Measurements from ENCODE around the gene PRR13.

Gene PRR13

DNA sequence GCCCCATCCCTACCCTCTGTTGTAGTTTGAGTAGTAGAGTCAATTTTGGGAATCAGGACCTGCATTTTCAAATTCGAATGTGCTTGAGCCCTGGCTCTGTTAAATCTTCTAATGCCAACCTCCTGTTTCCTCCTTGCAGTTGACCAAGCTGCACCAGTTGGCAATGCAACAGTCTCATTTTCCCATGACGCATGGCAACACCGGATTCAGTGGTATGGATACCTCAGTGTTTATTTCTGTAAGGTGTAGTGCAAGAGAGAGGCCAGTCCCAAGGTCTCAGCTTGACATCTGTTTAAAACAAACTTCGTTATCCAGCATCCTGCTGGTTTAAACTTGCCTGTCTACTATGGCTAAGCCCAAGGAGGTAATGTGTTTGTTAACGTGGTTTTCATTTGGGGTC lies 25.5 kb downstream of the PRR13 start:
- H3K9me3 ChIP-seq (ENCODE audit: control insufficient read depth in 5 of 5, low read length in 5 of 5), result no peaks in the 10 kb centered on the region
- H3K27ac ChIP-seq (ENCODE audit: low read depth, low read length), result no peak overlapping the region
- peaks cover 0 to 19% (median 10%) of the 10 kb centered on the region in 5 donors for H3K4me1 ChIP-seq (ENCODE audit: control insufficient read depth in 5 of 5, insufficient read depth in 5 of 5, low read length in 5 of 5)
- H3K9ac ChIP-seq (ENCODE audit: low read length in 5 of 5), result no peak overlapping the region
- no peaks in the 10 kb centered on the region for H3K27me3 ChIP-seq (ENCODE audit: control insufficient read depth in 5 of 5, insufficient read depth in 4 of 5, low read length in 5 of 5)
- H3K36me3 ChIP-seq (ENCODE audit: control insufficient read depth in 5 of 5, insufficient read depth in 5 of 5, low read length in 5 of 5), result peaks cover 59 to 99% (median 97%) of the 10 kb centered on the region in 5 donors
- H3K4me3 ChIP-seq (ENCODE audit: low read depth in 1 of 5, low read length in 5 of 5), result no peak overlapping the region

DNA sequence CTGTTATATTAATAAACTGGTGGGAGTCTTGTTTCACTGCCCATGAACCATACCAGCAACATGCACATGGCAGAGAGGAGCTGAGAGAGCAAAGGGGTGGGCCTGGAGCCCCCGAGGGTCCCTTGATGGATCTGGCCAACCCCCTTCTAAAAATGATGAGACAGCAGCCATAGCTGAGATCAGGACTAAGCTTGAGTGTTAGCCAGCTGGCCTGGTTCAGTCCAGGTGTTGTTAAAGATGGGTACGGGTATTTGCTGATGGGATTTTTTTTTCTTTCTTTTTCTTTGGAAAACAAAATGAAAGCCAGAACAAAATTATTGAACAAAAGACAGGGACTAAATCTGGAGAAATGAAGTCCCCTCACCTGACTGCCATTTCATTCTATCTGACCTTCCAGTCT lies 26.3 kb downstream of the PRR13 start:
- H3K9me3 ChIP-seq (ENCODE audit: control insufficient read depth in 5 of 5, low read length in 5 of 5), result no peaks in the 10 kb centered on the region
- H3K36me3 ChIP-seq (ENCODE audit: control insufficient read depth in 5 of 5, insufficient read depth in 5 of 5, low read length in 5 of 5), result peaks cover 61 to 99% (median 97%) of the 10 kb centered on the region in 5 donors
- peaks cover 0 to 19% (median 10%) of the 10 kb centered on the region in 5 donors for H3K4me1 ChIP-seq (ENCODE audit: control insufficient read depth in 5 of 5, insufficient read depth in 5 of 5, low read length in 5 of 5)
- no peak overlapping the region for H3K9ac ChIP-seq (ENCODE audit: low read length in 5 of 5)
- no peak overlapping the region for H3K4me3 ChIP-seq (ENCODE audit: low read depth in 1 of 5, low read length in 5 of 5)
- no peak overlapping the region for H3K27ac ChIP-seq (ENCODE audit: low read depth, low read length)
- no peaks in the 10 kb centered on the region for H3K27me3 ChIP-seq (ENCODE audit: control insufficient read depth in 5 of 5, insufficient read depth in 4 of 5, low read length in 5 of 5)

DNA sequence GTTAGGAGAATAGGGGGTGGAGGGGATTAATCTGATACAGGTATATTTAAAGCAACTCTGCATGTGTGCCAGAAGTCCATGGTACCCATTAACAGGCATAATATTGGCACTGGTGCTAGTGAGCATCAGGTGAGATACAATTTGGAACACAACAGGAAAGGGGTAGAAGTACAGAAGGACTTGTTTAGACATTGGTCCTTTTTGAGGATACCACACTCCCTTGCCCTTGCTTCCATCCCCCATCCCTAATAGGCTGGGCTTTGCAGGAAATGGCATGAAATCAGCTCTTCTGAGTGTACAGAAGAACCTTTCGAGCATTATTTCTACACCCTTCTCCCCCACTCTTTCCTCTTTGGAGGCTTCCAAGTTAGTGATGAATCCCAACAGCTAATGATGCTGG lies 26.7 kb downstream of the PRR13 start:
- Histone ChIP-seq H3K36me3 (ENCODE audit: control insufficient read depth in 5 of 5, insufficient read depth in 5 of 5, low read length in 5 of 5) (peaks cover 58 to 99% (median 97%) of the 10 kb centered on the region in 5 donors), H3K27ac (ENCODE audit: low read depth, low read length) (no peak overlapping the region), H3K4me1 (ENCODE audit: control insufficient read depth in 5 of 5, insufficient read depth in 5 of 5, low read length in 5 of 5) (peaks cover 0 to 19% (median 13%) of the 10 kb centered on the region in 5 donors)

DNA sequence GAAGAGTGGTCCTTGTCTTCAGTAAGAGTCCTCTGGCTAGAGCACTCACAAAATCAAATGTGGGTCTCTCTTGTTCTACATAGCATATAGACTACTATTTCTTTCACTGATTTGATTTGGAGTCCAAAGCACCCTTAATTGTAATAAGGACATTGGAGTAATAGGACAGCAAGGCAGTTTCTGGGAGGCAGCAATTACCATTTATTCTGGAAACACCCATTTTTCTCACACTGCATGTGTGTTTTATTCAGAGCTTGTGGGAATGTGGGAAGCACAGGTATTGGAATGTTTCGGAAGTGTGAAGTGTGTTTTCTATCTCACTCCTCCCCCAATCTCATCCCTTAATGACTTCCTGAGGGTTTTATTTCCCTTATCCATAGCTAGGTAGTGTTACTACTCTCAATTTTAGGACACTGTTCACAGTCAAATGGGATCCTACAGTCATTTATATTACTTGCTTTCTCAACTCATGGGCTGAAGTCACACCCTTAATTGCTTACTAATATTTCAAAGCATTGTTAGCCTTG lies 30.6 kb downstream of the PRR13 start:
- Histone ChIP-seq H3K9ac (ENCODE audit: low read length in 5 of 5) (no peak overlapping the region), H3K36me3 (ENCODE audit: control insufficient read depth in 5 of 5, insufficient read depth in 5 of 5, low read length in 5 of 5) (peaks cover 61 to 99% (median 97%) of the 10 kb centered on the region in 5 donors), H3K4me1 (ENCODE audit: control insufficient read depth in 5 of 5, insufficient read depth in 5 of 5, low read length in 5 of 5) (peaks cover 0 to 10% (median under 1%) of the 10 kb centered on the region in 5 donors), H3K4me3 (ENCODE audit: low read depth in 1 of 5, low read length in 5 of 5) (no peak overlapping the region), H3K9me3 (ENCODE audit: control insufficient read depth in 5 of 5, low read length in 5 of 5) (no peaks in the 10 kb centered on the region), H3K27me3 (ENCODE audit: control insufficient read depth in 5 of 5, insufficient read depth in 4 of 5, low read length in 5 of 5) (no peaks in the 10 kb centered on the region), H3K27ac (ENCODE audit: low read depth, low read length) (no peak overlapping the region)

More for the DNA sequence above, 26.7 kb downstream of the PRR13 start:
- no peak overlapping the region for H3K4me3 ChIP-seq (ENCODE audit: low read depth in 1 of 5, low read length in 5 of 5)
- no peaks in the 10 kb centered on the region for H3K27me3 ChIP-seq (ENCODE audit: control insufficient read depth in 5 of 5, insufficient read depth in 4 of 5, low read length in 5 of 5)
- no peaks in the 10 kb centered on the region for H3K9me3 ChIP-seq (ENCODE audit: control insufficient read depth in 5 of 5, low read length in 5 of 5)
- H3K9ac ChIP-seq (ENCODE audit: low read length in 5 of 5), result no peak overlapping the region

GRCh38 chr12:53474077-53474476 lies 32.5 kb downstream of the PRR13 start:
- Histone ChIP-seq H3K27me3 (ENCODE audit: control insufficient read depth in 5 of 5, insufficient read depth in 4 of 5, low read length in 5 of 5) (no peaks in the 10 kb centered on the region), H3K36me3 (ENCODE audit: control insufficient read depth in 5 of 5, insufficient read depth in 5 of 5, low read length in 5 of 5) (peaks cover 59 to 96% (median 93%) of the 10 kb centered on the region in 5 donors), H3K4me3 (ENCODE audit: low read depth in 1 of 5, low read length in 5 of 5) (no peak overlapping the region), H3K4me1 (ENCODE audit: control insufficient read depth in 5 of 5, insufficient read depth in 5 of 5, low read length in 5 of 5) (peaks cover 0 to 10% (median 0%) of the 10 kb centered on the region in 5 donors), H3K9ac (ENCODE audit: low read length in 5 of 5) (no peak overlapping the region), H3K9me3 (ENCODE audit: control insufficient read depth in 5 of 5, low read length in 5 of 5) (no peaks in the 10 kb centered on the region), H3K27ac (ENCODE audit: low read depth, low read length) (no peak overlapping the region)

- H3K27me3 ChIP-seq (ENCODE audit: control insufficient read depth in 5 of 5, insufficient read depth in 4 of 5, low read length in 5 of 5), result no peaks in the 10 kb centered on the region
- H3K9me3 ChIP-seq (ENCODE audit: control insufficient read depth in 5 of 5, low read length in 5 of 5), result no peaks in the 10 kb centered on the region
- peaks cover 0 to 10% (median 0%) of the 10 kb centered on the region in 5 donors for H3K4me1 ChIP-seq (ENCODE audit: control insufficient read depth in 5 of 5, insufficient read depth in 5 of 5, low read length in 5 of 5)
- no peak overlapping the region for H3K4me3 ChIP-seq (ENCODE audit: low read depth in 1 of 5, low read length in 5 of 5)
- H3K36me3 ChIP-seq (ENCODE audit: control insufficient read depth in 5 of 5, insufficient read depth in 5 of 5, low read length in 5 of 5), result peaks cover 64 to 95% (median 93%) of the 10 kb centered on the region in 5 donors
- H3K9ac ChIP-seq (ENCODE audit: low read length in 5 of 5), result no peak overlapping the region
- H3K27ac ChIP-seq (ENCODE audit: low read depth, low read length), result no peak overlapping the region
Measured at GRCh38 chr12:53474819-53475218, 33.3 kb downstream of the PRR13 start.

DNA sequence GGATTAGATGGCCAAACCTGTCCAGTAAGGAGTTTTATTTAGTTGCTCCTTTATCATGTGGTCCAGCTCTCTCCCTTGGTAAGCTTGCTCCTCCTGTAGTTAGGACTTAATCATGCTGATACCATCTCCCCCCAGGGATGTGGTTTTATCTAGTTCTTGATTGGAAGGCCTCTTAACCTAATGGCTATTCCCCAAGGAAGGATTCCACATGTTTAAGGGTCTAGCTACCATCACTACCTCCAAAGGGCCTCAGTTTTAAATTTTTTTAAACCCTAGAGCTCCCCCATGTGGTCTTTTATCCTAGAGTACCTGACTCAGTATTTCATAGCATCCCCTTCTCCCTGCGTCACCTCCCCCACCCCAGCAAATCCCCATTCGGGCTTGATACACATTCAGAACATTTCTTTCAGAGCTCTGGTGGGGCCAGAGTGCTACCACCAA lies 35.3 kb downstream of the PRR13 start:
- Histone ChIP-seq H3K9ac (ENCODE audit: low read length in 5 of 5) (no peak overlapping the region), H3K9me3 (ENCODE audit: control insufficient read depth in 5 of 5, low read length in 5 of 5) (no peaks in the 10 kb centered on the region), H3K27ac (ENCODE audit: low read depth, low read length) (no peak overlapping the region), H3K36me3 (ENCODE audit: control insufficient read depth in 5 of 5, insufficient read depth in 5 of 5, low read length in 5 of 5) (peaks cover 61 to 92% (median 90%) of the 10 kb centered on the region in 5 donors), H3K27me3 (ENCODE audit: control insufficient read depth in 5 of 5, insufficient read depth in 4 of 5, low read length in 5 of 5) (no peaks in the 10 kb centered on the region), H3K4me3 (ENCODE audit: low read depth in 1 of 5, low read length in 5 of 5) (no peak overlapping the region), H3K4me1 (ENCODE audit: control insufficient read depth in 5 of 5, insufficient read depth in 5 of 5, low read length in 5 of 5) (peaks cover 0 to 10% (median 0%) of the 10 kb centered on the region in 5 donors)

- H3K27ac ChIP-seq (ENCODE audit: low read depth, low read length), result peak overlapping the region; percentile 47
- peaks cover 0 to 1% (median 0%) of the 10 kb centered on the region in 5 donors for H3K4me1 ChIP-seq (ENCODE audit: control insufficient read depth in 5 of 5, insufficient read depth in 5 of 5, low read length in 5 of 5)
- H3K9ac ChIP-seq (ENCODE audit: low read length in 5 of 5), result peak overlapping the region in 1 of 5 donors; percentile 22
- H3K4me3 ChIP-seq (ENCODE audit: low read depth in 1 of 5, low read length in 5 of 5), result no peak overlapping the region
- no peaks in the 10 kb centered on the region for H3K9me3 ChIP-seq (ENCODE audit: control insufficient read depth in 5 of 5, low read length in 5 of 5)
- peaks cover 44 to 92% (median 90%) of the 10 kb centered on the region in 5 donors for H3K36me3 ChIP-seq (ENCODE audit: control insufficient read depth in 5 of 5, insufficient read depth in 5 of 5, low read length in 5 of 5)
- H3K27me3 ChIP-seq (ENCODE audit: control insufficient read depth in 5 of 5, insufficient read depth in 4 of 5, low read length in 5 of 5), result no peaks in the 10 kb centered on the region
Measured at GRCh38 chr12:53478865-53479264, 37.3 kb downstream of the PRR13 start.

GRCh38 chr12:53479331-53479730 lies 37.8 kb downstream of the PRR13 start:
- Histone ChIP-seq H3K4me3 (ENCODE audit: low read depth in 1 of 5, low read length in 5 of 5) (no peak overlapping the region), H3K27ac (ENCODE audit: low read depth, low read length) (no peak overlapping the region), H3K4me1 (ENCODE audit: control insufficient read depth in 5 of 5, insufficient read depth in 5 of 5, low read length in 5 of 5) (no peaks in the 10 kb centered on the region), H3K36me3 (ENCODE audit: control insufficient read depth in 5 of 5, insufficient read depth in 5 of 5, low read length in 5 of 5) (peaks cover 40 to 93% (median 90%) of the 10 kb centered on the region in 5 donors), H3K9ac (ENCODE audit: low read length in 5 of 5) (no peak overlapping the region), H3K27me3 (ENCODE audit: control insufficient read depth in 5 of 5, insufficient read depth in 4 of 5, low read length in 5 of 5) (no peaks in the 10 kb centered on the region), H3K9me3 (ENCODE audit: control insufficient read depth in 5 of 5, low read length in 5 of 5) (no peaks in the 10 kb centered on the region)

GRCh38 chr12:53480491-53481442 lies 39.2 kb downstream of the PRR13 start:
- H3K4me1 ChIP-seq (ENCODE audit: control insufficient read depth in 5 of 5, insufficient read depth in 5 of 5, low read length in 5 of 5), result no peaks in the 10 kb centered on the region
- no peaks in the 10 kb centered on the region for H3K27me3 ChIP-seq (ENCODE audit: control insufficient read depth in 5 of 5, insufficient read depth in 4 of 5, low read length in 5 of 5)
- no peaks in the 10 kb centered on the region for H3K9me3 ChIP-seq (ENCODE audit: control insufficient read depth in 5 of 5, low read length in 5 of 5)
- no peak overlapping the region for H3K9ac ChIP-seq (ENCODE audit: low read length in 5 of 5)
- H3K27ac ChIP-seq (ENCODE audit: low read depth, low read length), result no peak overlapping the region
- H3K36me3 ChIP-seq (ENCODE audit: control insufficient read depth in 5 of 5, insufficient read depth in 5 of 5, low read length in 5 of 5), result peaks cover 29 to 93% (median 85%) of the 10 kb centered on the region in 5 donors
- no peak overlapping the region for H3K4me3 ChIP-seq (ENCODE audit: low read depth in 1 of 5, low read length in 5 of 5)
